ENCODE measurements around the gene MINDY2.

The MINDY2 gene, protein sequence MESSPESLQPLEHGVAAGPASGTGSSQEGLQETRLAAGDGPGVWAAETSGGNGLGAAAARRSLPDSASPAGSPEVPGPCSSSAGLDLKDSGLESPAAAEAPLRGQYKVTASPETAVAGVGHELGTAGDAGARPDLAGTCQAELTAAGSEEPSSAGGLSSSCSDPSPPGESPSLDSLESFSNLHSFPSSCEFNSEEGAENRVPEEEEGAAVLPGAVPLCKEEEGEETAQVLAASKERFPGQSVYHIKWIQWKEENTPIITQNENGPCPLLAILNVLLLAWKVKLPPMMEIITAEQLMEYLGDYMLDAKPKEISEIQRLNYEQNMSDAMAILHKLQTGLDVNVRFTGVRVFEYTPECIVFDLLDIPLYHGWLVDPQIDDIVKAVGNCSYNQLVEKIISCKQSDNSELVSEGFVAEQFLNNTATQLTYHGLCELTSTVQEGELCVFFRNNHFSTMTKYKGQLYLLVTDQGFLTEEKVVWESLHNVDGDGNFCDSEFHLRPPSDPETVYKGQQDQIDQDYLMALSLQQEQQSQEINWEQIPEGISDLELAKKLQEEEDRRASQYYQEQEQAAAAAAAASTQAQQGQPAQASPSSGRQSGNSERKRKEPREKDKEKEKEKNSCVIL

DNA sequence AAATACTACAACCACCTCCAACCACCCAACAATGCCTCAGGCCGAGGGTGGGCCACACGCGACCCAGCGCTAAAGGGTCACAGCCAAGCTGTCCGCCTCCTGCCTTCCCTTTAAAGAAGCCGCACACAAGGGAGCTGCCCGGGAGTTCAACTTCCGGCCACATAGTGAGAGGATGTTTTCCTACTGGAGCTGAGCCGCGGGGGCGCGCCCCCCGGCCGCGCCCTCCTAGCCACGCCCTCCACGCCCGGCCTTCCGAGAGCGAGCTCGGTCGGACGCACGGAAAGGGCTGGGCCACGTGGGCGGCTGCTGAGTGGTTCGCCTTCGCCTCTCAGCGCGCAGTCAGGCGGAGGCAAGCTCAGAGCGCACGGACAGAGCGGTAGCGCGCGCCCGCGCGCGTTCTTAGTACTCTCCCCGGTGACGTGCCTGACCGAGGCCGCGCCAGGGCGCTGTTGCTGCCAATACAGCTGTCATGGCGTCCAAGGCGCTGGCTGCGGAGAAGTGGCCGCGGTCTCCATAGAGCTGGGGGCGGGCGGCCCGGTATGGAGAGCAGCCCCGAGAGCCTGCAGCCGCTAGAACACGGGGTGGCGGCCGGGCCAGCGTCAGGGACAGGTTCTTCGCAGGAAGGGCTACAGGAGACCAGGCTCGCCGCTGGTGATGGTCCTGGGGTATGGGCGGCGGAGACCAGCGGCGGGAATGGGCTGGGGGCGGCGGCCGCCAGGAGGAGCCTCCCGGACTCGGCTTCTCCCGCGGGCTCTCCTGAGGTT is at the start of gene MINDY2:
Gene MINDY2, plus strand, starts transcription at position 446 of the 764 bp plus-strand sequence. Its CDS starts 94 bp downstream, at position 540.
- H3K27ac ChIP-seq (ENCODE audit: low read length): peak within 1 kb of the TSS; percentile 53
- H3K36me3 ChIP-seq (replicated peaks; ENCODE audit: low read depth, low read length): no peaks in the 10 kb centered on the region
- TF ChIP-seq, protein P1, sequence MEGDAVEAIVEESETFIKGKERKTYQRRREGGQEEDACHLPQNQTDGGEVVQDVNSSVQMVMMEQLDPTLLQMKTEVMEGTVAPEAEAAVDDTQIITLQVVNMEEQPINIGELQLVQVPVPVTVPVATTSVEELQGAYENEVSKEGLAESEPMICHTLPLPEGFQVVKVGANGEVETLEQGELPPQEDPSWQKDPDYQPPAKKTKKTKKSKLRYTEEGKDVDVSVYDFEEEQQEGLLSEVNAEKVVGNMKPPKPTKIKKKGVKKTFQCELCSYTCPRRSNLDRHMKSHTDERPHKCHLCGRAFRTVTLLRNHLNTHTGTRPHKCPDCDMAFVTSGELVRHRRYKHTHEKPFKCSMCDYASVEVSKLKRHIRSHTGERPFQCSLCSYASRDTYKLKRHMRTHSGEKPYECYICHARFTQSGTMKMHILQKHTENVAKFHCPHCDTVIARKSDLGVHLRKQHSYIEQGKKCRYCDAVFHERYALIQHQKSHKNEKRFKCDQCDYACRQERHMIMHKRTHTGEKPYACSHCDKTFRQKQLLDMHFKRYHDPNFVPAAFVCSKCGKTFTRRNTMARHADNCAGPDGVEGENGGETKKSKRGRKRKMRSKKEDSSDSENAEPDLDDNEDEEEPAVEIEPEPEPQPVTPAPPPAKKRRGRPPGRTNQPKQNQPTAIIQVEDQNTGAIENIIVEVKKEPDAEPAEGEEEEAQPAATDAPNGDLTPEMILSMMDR (IDR thresholded peaks at IDR 0.05; ENCODE audit: low read depth, low read length): peak; percentile 24; the same call in 1 of the 2 replicates
- TF ChIP-seq EZH2phosphoT487 (IDR thresholded peaks at IDR 0.05; ENCODE audit: low read depth): no peak
- no peaks in the 10 kb centered on the region for H3K27me3 ChIP-seq (ENCODE audit: low read depth, low read length)
- peaks cover 13% of the 10 kb centered on the region for H3K4me1 ChIP-seq (ENCODE audit: low read length)
- no peaks in the 10 kb centered on the region for H4K20me1 ChIP-seq (ENCODE audit: insufficient read depth, low read length)
- H3K4me3 ChIP-seq (ENCODE audit: low read length): peak within 1 kb of the TSS; percentile 80
- peak within 1 kb of the TSS; percentile 96 for H2AFZ ChIP-seq (ENCODE audit: low read depth, low read length)
- H3K9ac ChIP-seq (ENCODE audit: low read length): peak within 1 kb of the TSS; percentile 84
- peak within 1 kb of the TSS; percentile 92 for H3K4me2 ChIP-seq (ENCODE audit: low read length)
- no peaks in the 10 kb centered on the region for H3K9me3 ChIP-seq (ENCODE audit: insufficient read depth, low read length)
- H3K79me2 ChIP-seq (ENCODE audit: low read length): no peaks in the 10 kb centered on the region

DNA sequence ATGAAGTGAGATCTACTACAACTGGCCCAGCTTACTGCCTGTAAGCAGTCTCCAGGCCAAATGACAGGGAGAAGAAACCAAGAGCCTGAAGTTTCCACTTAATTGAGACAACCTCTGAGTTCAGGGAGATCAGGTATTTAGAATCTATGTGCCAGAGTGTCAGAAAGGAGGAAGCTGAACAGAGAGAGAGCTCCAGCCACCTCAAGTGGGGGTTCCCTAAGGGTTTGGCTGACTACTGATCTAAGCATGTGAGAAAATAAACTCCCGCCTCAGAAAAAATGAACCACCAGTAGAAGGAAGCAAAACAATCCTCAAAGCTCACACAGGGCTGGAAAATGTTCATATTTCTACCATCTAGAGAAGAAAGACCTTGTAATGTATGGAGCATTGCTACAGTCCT is 46.6 kb upstream of the MINDY2 start:
- peaks cover 84% of the 10 kb centered on the region for H3K79me2 ChIP-seq (ENCODE audit: low read length)
- H3K9me3 ChIP-seq (ENCODE audit: insufficient read depth, low read length): no peaks in the 10 kb centered on the region
- H2AFZ ChIP-seq (ENCODE audit: low read depth, low read length): no peak overlapping the region
- peak overlapping the region; percentile 72 for H3K27ac ChIP-seq (ENCODE audit: low read length)
- TF ChIP-seq, protein P1 (IDR thresholded peaks at IDR 0.05; ENCODE audit: low read depth, low read length): no peak
- TF ChIP-seq EZH2phosphoT487 (IDR thresholded peaks at IDR 0.05; ENCODE audit: low read depth): no peak
- no peaks in the 10 kb centered on the region for H3K27me3 ChIP-seq (ENCODE audit: low read depth, low read length)
- peaks cover 16% of the 10 kb centered on the region for H3K4me1 ChIP-seq (ENCODE audit: low read length)
- H3K4me3 ChIP-seq (ENCODE audit: low read length): peak overlapping the region; percentile 52
- peaks cover 8% of the 10 kb centered on the region for H4K20me1 ChIP-seq (ENCODE audit: insufficient read depth, low read length)
- H3K36me3 ChIP-seq (replicated peaks; ENCODE audit: low read depth, low read length): peaks cover 7% of the 10 kb centered on the region
- H3K9ac ChIP-seq (ENCODE audit: low read length): peak overlapping the region; percentile 41
- peak overlapping the region; percentile 80 for H3K4me2 ChIP-seq (ENCODE audit: low read length)

DNA sequence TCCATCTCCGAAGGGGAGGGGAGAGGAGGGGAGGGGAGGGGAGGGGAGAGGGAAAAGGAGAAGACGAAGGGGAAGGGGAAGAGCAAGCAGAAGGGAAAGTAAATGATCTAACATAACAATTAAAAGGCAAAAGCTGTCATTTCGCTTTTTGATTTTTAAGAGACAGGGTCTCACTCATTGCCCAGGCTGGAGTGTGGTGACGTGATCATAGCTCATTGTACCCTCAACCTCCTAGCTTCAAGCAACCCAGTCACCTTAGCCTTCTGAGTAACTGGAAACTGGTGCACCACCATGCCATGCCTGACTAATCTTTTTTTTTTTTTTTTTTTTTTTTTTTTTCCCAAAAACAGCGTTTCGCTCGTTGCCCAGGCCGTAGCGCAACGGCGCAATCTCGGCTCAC is 44.2 kb upstream of the MINDY2 start:
- Histone ChIP-seq H3K9ac (ENCODE audit: low read length) (no peak overlapping the region), H4K20me1 (ENCODE audit: insufficient read depth, low read length) (peaks cover 20% of the 10 kb centered on the region), H3K79me2 (ENCODE audit: low read length) (peaks cover 88% of the 10 kb centered on the region), H3K4me3 (ENCODE audit: low read length) (no peak overlapping the region), H3K4me2 (ENCODE audit: low read length) (no peak overlapping the region), H3K36me3 (replicated peaks; ENCODE audit: low read depth, low read length) (peaks cover 2% of the 10 kb centered on the region), H2AFZ (ENCODE audit: low read depth, low read length) (no peak overlapping the region), H3K27me3 (ENCODE audit: low read depth, low read length) (no peaks in the 10 kb centered on the region), H3K4me1 (ENCODE audit: low read length) (peaks cover 16% of the 10 kb centered on the region), H3K9me3 (ENCODE audit: insufficient read depth, low read length) (no peaks in the 10 kb centered on the region), H3K27ac (ENCODE audit: low read length) (no peak overlapping the region)
- no peak for TF ChIP-seq EZH2phosphoT487 (IDR thresholded peaks at IDR 0.05; ENCODE audit: low read depth)
- TF ChIP-seq, protein P1 (IDR thresholded peaks at IDR 0.05; ENCODE audit: low read depth, low read length): no peak

Measured in OCI-LY3 (cell line).